Stromal cell of bone marrow (primary cell): ENCODE measurements around the gene UBE2E1.
"Not testable (repeated sequence)": the region's sequence is repeated elsewhere in the genome, so short reads cannot be mapped to it uniquely, and the experiment has no call there.

Experiments used
- DNase-seq: peaks from one replicate; pipeline ENCODE4 v3.0.0-alpha.2; 2012; ENCODE audit warnings: low read depth

Gene UBE2E1

DNA sequence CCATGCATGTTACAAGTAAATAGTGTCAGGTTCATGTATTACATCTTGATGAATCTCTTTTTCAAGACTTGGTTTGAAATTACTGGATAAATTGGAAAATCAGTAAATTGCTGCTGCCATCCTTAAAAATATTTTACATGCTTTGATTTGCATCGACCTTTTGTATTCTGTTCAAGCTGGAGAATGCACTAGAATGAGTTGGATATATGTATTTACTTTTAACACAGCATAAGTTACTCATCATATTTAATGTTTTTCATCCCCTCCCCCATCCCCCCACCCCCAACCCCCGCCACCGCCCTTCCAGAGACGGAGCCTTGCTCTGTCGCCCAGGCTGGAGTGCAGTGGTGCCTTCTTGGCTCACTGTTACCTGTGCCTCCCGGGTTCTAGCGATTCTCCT is 16.8 kb downstream of the UBE2E1 start:
- DNase-seq = no peak

- DNase-seq = no peak
These were observed 17.9 kb downstream of the UBE2E1 start for GRCh38 chr3:23823620-23824019.

- no peak for DNase-seq
These were observed 19.1 kb downstream of the UBE2E1 start for GRCh38 chr3:23824699-23825444.

- no peak for DNase-seq
These were observed 20.0 kb downstream of the UBE2E1 start for GRCh38 chr3:23825802-23826201.

GRCh38 chr3:23826382-23827064 is 20.8 kb downstream of the UBE2E1 start:
- no peak for DNase-seq

GRCh38 chr3:23829242-23829934 is 23.6 kb downstream of the UBE2E1 start:
- DNase-seq = no peak

GRCh38 chr3:23830869-23831484 is 25.2 kb downstream of the UBE2E1 start:
- DNase-seq = no peak

- DNase-seq = no peak
These were observed 26.0 kb downstream of the UBE2E1 start for GRCh38 chr3:23831517-23832394.

- no peak for DNase-seq
These were observed 26.8 kb downstream of the UBE2E1 start for GRCh38 chr3:23832523-23832922.

- no peak for DNase-seq
These were observed 28.5 kb downstream of the UBE2E1 start for GRCh38 chr3:23834082-23834870.

GRCh38 chr3:23835087-23835486 is 29.3 kb downstream of the UBE2E1 start:
- DNase-seq = no peak

DNA sequence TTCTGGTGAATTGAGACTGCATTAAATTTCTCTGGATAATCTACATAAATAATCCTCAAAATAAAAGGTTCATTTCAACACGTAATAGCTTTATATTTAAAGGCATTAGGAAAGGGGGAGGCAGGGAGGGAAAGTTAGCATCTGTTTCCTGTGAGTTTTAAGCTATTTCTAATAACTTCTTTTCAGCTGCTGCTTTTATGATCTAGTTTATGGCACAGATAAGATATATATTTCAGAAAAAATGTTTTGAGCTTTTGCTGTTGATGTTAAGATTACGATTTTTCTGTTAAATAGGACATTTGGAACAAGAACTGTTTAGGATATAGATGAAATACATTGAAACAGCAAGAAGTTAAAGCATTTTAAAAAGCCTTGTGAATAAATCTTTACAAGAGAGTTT is 30.0 kb downstream of the UBE2E1 start:
- no peak for DNase-seq

GRCh38 chr3:23836536-23837230 is 30.9 kb downstream of the UBE2E1 start:
- no peak for DNase-seq

DNA sequence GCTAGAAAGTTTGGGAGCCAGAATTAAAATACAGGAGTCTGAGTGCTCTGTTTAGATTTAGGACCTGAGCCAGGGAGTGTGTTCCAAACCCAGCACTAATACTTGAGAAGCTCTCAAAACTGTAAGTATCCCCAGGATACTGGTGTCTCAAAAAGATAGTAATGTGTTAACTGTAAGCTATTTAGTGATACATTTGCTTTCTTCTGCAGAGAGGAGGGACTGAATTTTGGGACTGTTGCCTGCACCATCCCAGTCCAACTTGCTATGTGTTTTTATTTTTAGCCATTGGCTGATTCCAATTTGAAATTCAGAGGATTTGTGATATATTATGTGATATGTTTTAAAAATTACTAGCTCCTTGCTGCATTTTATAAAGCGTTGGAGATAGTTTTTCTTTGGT is 31.5 kb downstream of the UBE2E1 start:
- no peak for DNase-seq

DNA sequence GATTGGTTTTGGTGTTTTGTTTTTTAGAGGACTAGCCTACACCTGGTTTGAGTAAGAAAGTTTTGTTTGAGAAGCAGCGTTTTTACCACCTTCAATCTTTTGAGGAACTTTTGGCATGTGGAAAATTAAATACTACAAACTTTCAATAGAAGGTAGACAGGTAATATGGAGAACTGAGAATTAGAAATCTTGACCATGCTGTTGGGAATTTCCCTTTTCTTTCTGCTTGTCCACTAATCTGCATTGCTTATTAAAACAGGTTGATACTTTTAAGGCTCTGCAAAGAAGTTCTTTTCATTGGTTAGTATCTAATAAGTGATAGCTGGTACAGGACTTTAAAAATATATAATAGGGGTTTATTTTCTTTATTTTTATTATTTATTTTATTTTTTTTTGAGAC is 31.9 kb downstream of the UBE2E1 start:
- DNase-seq = no peak

- DNase-seq = no peak
These were observed 34.8 kb downstream of the UBE2E1 start for GRCh38 chr3:23840521-23840920.

DNA sequence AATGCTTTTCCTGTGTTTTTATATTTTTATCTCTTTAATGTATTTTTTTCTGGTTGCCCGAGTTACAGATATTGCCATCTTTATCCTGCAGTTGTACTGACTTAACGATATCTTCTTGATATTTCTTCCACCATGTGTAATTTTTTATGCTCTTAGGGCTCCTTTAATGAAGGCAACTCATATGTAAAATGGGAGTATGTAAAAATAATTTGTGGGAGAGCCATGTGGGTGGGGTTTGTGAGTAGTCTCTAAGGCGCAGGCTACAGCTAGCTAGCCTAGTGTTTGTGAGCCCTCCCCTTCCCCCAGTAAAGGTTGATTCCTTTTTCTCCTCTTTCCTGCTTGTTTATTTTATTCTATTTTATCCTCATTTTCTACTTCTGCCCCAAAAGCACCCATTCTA is 38.1 kb downstream of the UBE2E1 start:
- DNase-seq = no peak

- no peak for DNase-seq
These were observed 39.8 kb downstream of the UBE2E1 start for GRCh38 chr3:23845326-23846216.

GRCh38 chr3:23849462-23849861 is 43.7 kb downstream of the UBE2E1 start:
- DNase-seq = not testable (repeated sequence)
